C4-2B (cell line): Measurements from ENCODE around the gene ATXN1.

ENCODE experiments used
- CTCF ChIP-seq: fragments of 450-650 bp; conservative IDR thresholded peaks from 2 replicates; pipeline ENCODE4 v1.5.1; 2017; ENCODE audit warnings: mild to moderate bottlenecking
- ZFX ChIP-seq: fragments of 450-650 bp; IDR thresholded peaks from 2 replicates; pipeline ENCODE4 v1.6.1; 2017

- no peak for TF ChIP-seq CTCF
- no peak for TF ChIP-seq ZFX
Measured at GRCh38 chr6:16295471-16295870, 465.8 kb downstream of the ATXN1 start.
